GM21447 (cell line): ENCODE data around the gene AP2A1.

Source experiments
- ATAC-seq: cut with Tn5 transposase; IDR thresholded peaks from one replicate; pipeline ENCODE4 v1.9.1; 2021; ENCODE audit not compliant: unreplicated experiment

The AP2A1 gene

GRCh38 chr19:49792829-49793560 lies 26.2 kb downstream of the AP2A1 start:
- no peak for ATAC-seq

GRCh38 chr19:49793561-49793840 lies 26.7 kb downstream of the AP2A1 start:
- ATAC-seq: no peak

DNA sequence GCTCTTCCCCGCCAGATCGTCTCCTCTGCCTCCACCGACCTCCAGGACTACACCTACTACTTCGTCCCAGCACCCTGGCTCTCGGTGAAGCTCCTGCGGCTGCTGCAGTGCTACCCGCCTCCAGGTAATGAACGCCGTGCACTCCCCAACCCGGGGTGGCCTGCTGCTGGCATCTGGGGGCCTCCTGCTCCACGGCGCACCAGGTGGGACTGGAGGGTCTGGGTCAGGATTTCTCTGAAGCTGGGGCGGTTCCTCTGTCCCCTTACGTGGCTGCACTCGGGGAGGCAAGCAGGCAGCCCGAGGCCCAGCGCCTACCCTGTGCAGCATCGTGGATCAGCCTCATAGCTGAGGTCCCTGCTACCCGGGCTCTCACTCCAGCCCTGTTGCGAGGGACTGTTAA lies 28.8 kb downstream of the AP2A1 start:
- ATAC-seq: no peak

GRCh38 chr19:49798574-49798973 lies 31.8 kb downstream of the AP2A1 start:
- ATAC-seq: no peak

- ATAC-seq: no peak
Observed at GRCh38 chr19:49799271-49799797, 32.5 kb downstream of the AP2A1 start.

- ATAC-seq: no peak
Observed at GRCh38 chr19:49799798-49800376, 33.1 kb downstream of the AP2A1 start.

GRCh38 chr19:49800771-49801170 lies 34.0 kb downstream of the AP2A1 start:
- no peak for ATAC-seq

- ATAC-seq: no peak
Observed at GRCh38 chr19:49801401-49801888, 34.6 kb downstream of the AP2A1 start.

DNA sequence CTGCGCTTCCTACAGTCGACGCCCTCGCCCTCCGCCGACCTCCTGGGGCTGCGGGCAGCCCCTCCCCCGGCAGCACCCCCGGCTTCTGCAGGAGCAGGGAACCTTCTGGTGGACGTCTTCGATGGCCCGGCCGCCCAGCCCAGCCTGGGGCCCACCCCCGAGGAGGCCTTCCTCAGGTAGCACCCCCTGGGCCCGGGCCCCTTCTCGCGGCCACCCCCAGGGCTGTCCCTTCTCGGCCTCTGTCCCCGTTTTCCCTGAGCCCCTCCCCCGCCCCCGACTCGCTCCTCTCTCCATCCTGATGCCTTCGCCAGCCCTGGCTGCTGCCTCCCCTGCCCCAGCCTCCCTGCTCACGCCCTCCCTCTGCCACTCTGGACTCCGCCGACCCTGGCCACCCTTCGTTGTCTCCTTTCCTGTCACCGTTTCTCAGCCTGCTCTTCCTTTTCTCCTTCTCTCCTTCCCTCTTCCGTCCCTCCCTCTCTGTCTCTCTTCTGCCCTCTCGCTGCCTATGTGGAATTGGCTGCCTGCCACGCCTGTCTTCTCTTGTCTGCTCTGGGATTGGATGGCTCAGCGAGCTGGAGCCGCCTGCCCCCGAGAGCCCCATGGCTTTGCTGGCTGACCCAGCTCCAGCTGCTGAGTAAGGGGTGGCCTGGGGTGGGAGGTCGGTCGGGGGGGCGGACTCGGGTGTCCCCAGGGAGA lies 35.3 kb downstream of the AP2A1 start:
- ATAC-seq: no peak

DNA sequence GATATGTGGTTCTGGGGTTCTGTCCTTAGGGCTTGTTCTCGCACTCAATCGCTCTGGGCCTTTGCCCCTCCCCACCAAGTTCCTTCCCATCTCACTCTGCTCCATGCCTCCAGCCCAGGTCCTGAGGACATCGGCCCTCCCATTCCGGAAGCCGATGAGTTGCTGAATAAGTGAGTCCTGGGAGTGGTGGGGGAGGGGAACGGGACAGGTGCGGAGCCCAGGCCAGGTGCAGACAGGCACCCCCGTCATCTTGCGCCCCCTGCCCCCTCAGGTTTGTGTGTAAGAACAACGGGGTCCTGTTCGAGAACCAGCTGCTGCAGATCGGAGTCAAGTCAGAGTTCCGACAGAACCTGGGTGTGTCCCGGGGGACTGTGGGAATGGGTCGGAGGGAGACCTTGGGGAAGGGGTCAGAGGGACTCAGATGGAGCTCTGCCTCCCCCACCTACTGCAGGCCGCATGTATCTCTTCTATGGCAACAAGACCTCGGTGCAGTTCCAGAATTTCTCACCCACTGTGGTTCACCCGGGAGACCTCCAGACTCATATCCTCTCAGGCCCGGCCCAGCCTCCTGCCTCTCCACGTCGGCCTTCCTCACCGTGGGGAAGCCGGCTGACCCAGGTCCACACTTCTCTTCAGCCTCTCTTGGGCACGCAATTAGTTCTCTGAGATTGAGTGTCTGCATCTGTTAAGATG lies 36.2 kb downstream of the AP2A1 start:
- ATAC-seq: no peak

DNA sequence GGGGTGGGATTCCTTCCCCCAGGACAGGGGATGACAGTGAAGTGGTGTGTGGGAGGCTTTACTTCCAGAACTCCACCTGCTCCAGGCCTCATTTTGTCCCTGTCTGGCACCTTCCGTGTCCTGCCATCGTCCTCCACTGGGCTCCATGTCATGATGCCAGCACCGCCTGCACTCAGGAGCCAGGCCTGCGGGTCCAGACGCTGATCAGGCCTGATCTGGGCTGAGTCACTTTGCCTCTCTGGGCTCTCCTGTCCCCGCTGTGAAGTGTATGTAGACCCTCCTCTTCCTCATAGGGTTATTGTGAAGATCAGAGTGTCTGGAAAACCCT lies 36.7 kb downstream of the AP2A1 start:
- no peak for ATAC-seq

DNA sequence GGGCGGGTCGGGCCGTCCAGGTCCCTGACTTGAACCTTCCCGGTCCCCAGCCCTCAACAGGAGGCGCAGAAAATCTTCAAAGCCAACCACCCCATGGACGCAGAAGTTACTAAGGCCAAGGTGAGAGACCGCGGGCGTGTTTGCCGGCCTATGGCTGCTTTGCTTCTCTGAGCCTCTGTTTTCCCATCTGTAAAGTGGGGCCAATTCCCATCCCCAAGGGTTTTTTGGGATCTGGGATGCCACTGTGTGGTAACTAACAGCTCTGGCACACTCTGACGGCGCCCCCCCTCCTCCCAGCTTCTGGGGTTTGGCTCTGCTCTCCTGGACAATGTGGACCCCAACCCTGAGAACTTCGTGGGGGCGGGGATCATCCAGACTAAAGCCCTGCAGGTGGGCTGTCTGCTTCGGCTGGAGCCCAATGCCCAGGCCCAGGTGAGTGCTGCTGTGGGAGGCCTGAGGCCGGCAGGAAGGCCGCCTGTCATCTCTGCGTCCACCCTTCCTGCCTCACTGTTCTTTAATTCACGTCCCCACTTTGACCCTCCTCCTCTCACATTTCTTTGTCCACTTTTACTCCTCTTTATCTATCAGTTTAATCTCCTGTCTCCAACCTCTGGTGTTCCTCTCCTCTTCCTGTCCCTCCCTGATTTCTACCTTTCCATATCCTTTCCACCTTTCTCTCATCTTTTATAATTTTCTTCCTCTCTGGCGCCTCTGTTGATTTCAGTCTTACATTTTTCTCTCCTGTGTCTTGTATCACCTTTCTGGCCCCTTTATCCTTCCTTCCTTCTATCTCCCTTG lies 39.2 kb downstream of the AP2A1 start:
- no peak for ATAC-seq

DNA sequence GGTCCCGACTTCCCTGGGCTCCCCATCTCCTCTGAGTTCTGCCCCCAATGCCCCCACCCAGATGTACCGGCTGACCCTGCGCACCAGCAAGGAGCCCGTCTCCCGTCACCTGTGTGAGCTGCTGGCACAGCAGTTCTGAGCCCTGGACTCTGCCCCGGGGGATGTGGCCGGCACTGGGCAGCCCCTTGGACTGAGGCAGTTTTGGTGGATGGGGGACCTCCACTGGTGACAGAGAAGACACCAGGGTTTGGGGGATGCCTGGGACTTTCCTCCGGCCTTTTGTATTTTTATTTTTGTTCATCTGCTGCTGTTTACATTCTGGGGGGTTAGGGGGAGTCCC lies 39.8 kb downstream of the AP2A1 start:
- no peak for ATAC-seq

- no peak for ATAC-seq
Observed at GRCh38 chr19:49807058-49807903, 40.5 kb downstream of the AP2A1 start.

DNA sequence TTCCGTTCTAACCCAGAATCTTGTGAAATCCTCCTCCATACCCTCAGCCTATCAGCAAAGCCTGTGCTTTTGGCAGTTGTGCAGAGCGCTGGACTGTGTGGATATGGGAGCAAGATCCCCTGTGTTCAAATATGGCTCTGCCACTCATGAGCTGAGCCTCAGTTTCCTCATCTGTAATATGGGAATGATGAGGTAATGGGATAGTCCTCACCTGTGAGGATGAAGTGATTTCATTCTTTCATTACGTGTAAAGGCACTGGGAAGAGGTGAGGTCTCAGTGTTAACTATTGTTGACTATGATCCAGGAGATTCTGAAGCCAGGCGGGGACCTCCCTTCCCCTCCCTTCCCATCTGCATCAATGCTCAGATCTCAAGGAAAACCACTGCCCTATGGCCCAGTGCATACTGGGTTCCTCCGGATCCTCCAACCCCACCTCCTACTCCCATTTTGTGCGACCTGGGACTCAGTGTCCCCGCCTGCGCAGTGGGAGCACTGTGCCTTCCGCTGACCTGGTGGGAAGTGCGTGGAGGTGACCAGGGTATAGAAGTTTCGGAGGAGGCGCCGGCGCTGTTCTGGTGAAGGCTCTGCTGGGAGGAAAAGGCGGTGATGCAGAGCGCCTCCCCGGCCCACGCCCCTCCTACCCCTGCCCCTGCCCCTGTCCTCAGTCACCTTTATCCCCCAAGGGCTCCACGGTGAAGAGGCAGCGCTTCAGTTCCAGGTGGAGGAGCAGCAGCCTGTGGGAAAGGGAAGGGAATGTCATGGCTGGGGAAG lies 41.3 kb downstream of the AP2A1 start:
- no peak for ATAC-seq

DNA sequence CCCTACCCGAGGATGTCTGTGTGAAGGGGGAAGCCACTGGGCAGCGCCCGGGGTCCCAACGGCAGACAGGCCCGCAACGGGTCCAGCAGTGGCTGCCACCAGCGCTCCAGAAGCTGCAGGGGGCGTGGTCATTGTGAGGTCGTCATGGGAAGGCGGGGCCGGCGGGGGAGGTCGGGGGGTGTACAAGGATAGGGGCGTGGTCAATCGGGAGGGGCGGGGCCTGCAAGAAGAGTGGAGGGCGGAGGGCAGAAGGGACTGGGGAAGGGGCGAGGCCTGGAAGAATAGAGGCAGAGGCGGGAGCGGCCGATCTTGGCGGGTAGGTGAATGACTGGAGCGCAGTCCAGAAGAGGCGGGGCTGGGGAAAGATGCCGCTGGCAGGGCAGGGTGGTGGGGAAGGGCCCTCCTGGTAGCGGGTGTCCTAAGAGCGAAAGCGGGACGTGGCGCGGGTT lies 41.9 kb downstream of the AP2A1 start:
- no peak for ATAC-seq

DNA sequence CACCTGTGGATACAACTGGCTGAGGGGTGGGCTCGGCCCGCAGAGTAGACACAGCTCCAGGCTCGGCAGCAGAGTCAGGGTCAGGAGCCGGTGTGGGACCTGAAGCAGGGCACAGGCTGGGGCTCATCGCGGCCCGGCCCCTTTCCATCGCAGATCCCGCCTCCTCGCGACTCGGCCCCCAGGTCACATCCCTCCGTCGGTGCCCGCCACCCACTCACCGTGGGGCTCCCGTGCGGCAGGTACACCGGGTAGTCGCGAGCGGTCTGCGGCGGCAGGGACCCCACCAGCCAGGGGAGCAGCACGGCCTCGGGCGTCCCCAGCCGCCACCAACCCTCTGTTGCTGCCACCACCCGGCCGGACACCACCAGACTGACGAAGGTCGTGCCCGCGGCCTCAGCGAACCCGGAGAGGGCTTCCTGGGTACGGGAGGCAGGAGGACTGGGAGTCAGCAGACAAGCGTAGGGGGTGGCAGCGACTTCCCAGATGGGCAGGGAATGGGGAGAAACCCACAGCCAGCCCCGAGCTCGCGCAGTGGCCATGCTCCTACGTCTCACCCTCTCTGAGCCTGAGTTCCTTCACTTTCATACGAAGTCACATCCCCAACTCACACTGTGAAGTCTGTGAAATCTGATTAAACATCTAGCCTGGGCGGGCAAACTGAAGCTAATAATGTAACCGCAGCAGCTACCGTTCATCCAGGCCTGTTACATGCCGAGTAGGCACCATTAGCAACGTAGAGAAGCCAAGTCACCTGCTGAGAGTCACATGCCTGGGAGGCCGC lies 42.5 kb downstream of the AP2A1 start:
- no peak for ATAC-seq

- ATAC-seq: no peak
Observed at GRCh38 chr19:49809941-49810389, 43.2 kb downstream of the AP2A1 start.
